Kidney (tissue), 14 donors: ENCODE measurements around the gene TDRD12. TPM values are rescaled to one million over a fixed set of nuclear protein-coding genes. Genes with fewer than 3 reads are reported as not detected.
"Not testable (repeated sequence)": the region's sequence is repeated elsewhere in the genome, so short reads cannot be mapped to it uniquely, and the experiment has no call there.

ENCODE experiments used
- DNase-seq, 5 donors: peaks; one replicate each; pipeline ENCODE4 v3.0.0-alpha.2; 2013 to 2020
- FAIRE-seq: peaks from 2 replicates; lab custom pipeline; 2012; peaks lifted over from hg19 to GRCh38; lab: Jason Lieb, UNC
- H3K27ac ChIP-seq, 2 donors: one replicate each; pipeline ENCODE4 v1.7.0; 2013; ENCODE audit warnings: low read depth in 2 of 2, low read length in 2 of 2, inconsistent platforms in 1 of 2
- H3K27me3 ChIP-seq: one replicate; pipeline ENCODE4 v1.7.1; 2013; ENCODE audit warnings: low read length, inconsistent platforms; ENCODE audit not compliant: control insufficient read depth, insufficient read depth
- H3K36me3 ChIP-seq, 3 donors: one replicate each; pipeline versions ENCODE4 v1.7.0 to v1.7.1; 2013; ENCODE audit warnings: low read length in 3 of 3, control low read depth in 1 of 3, inconsistent platforms in 1 of 3; ENCODE audit not compliant: insufficient read depth in 3 of 3, control insufficient read depth in 2 of 3
- H3K4me1 ChIP-seq, 3 donors: one replicate each; pipeline versions ENCODE4 v1.7.0 to v1.7.1; 2013; ENCODE audit warnings: low read length in 3 of 3, inconsistent platforms in 1 of 3, low read depth in 1 of 3; ENCODE audit not compliant: control insufficient read depth in 2 of 3, insufficient read depth in 2 of 3
- H3K4me3 ChIP-seq, 3 donors: one replicate each; pipeline versions ENCODE4 v1.7.0 to v1.8.1; 2013; ENCODE audit warnings: low read length in 3 of 3, control low read depth in 1 of 3, inconsistent platforms in 1 of 3
- H3K9ac ChIP-seq, 3 donors: one replicate each; pipeline versions ENCODE4 v1.7.0 to v1.7.1; 2013; ENCODE audit warnings: low read length in 3 of 3, control low read depth in 1 of 3, inconsistent platforms in 1 of 3
- H3K9me3 ChIP-seq, 3 donors: one replicate each; pipeline versions ENCODE4 v1.7.0 to v1.7.1; 2013; ENCODE audit warnings: low read length in 3 of 3, control low read depth in 1 of 3, inconsistent platforms in 1 of 3; ENCODE audit not compliant: control insufficient read depth in 2 of 3, insufficient read depth in 1 of 3
- CTCF ChIP-seq: IDR thresholded peaks from 3 replicates; pipeline ENCODE4 v1.5.1; 2012; ENCODE audit warnings: mild to moderate bottlenecking, moderate library complexity, borderline replicate concordance; ENCODE audit not compliant: insufficient read depth; ENCODE audit errors: extremely low read depth
- intact Hi-C: fragments of 100-400 bp; cut with DNase I; formaldehyde crosslinking; loops from one replicate; pipeline ENCODE4 v1.11.1; 2022
- polyA plus RNA-seq: library from polyadenylated mRNA; stranded (reverse); fragments of 350-450 nt; fragmentation: Illumina TruSeq; extraction: RNeasy Lipid Tissue Mini Kit (QIAGEN cat#74804); gene quantifications from one replicate; pipeline ENCODE4 v1.2.3, GENCODE V29; 2014; ENCODE audit warnings: low read depth, low replicate concordance; ENCODE audit not compliant: insufficient read depth
- total RNA-seq: library from RNA; stranded (reverse); fragmentation: NEBNext Ultra II Directional; extraction: Animal tissue kit (Norgen Biotek cat#: 25700); gene quantifications from one replicate; pipeline ENCODE4 v1.2.1, GENCODE V29; 2021
- donor health status: control.
- donor health status: control.
- donor health status: control.
- donor health status: control.
- donor health status: control.
- donor health status: DM: yes; HTN: yes; CAD: no.
- donor health status: Normal renal cell carcinoma (clear cell type).

The TDRD12 gene
- total and polyA plus RNA-seq, 2 donors from 2014 or later, result 0.38 TPM; not detected in 1

GRCh38 chr19:32866564-32867265 lies 147.1 kb downstream of the TDRD12 start:
- FAIRE-seq, result no peak
- DNase-seq, result no peak
- H3K4me3 ChIP-seq, result peak overlapping the region in 1 of 3 donors; percentile 53
- H3K27me3 ChIP-seq, result no peaks in the 10 kb centered on the region
- no peak overlapping the region for H3K9ac ChIP-seq
- peaks cover 0 to 8% (median 0%) of the 10 kb centered on the region in 3 donors for H3K4me1 ChIP-seq
- TF ChIP-seq CTCF, result no peak
- H3K9me3 ChIP-seq, result no peaks in the 10 kb centered on the region
- intact Hi-C loops, result no loop called here
- H3K27ac ChIP-seq, result no peak overlapping the region
- H3K36me3 ChIP-seq, result no peaks in the 10 kb centered on the region

- H3K9ac ChIP-seq, intact Hi-C loops, H3K27me3 ChIP-seq, FAIRE-seq, H3K4me1 ChIP-seq, DNase-seq, H3K27ac ChIP-seq, H3K9me3 ChIP-seq, H3K36me3 ChIP-seq: not testable (repeated sequence)
- peak overlapping the region in 1 of 3 donors; percentile 53 for H3K4me3 ChIP-seq
Observed at GRCh38 chr19:32867436-32867835, 147.9 kb downstream of the TDRD12 start.

GRCh38 chr19:32868206-32868950 lies 148.8 kb downstream of the TDRD12 start:
- Histone ChIP-seq H3K9ac (no peak overlapping the region), H3K27me3 (no peaks in the 10 kb centered on the region), H3K9me3 (no peaks in the 10 kb centered on the region), H3K4me1 (peaks cover 0 to 8% (median 0%) of the 10 kb centered on the region in 3 donors), H3K36me3 (no peaks in the 10 kb centered on the region), H3K4me3 (peak overlapping the region in 1 of 3 donors; percentile 67), H3K27ac (peak overlapping the region; percentile 0 to 32)
- FAIRE-seq (no peak), DNase-seq (peak in 3 of 5 donors; percentile 19 to 41 (median 37))
- no peak for TF ChIP-seq CTCF
- intact Hi-C loops, result no loop called here

GRCh38 chr19:32869369-32869965 lies 149.9 kb downstream of the TDRD12 start, which contains the start of gene SLC7A9:
Gene SLC7A9, minus strand, starts transcription at chr19:32869767. Its CDS starts 1,233 bp downstream, at chr19:32868534.
- FAIRE-seq, result no peak
- Histone ChIP-seq H3K4me3 (peak within 1 kb of the TSS in 1 of 3 donors; percentile 67), H3K27ac (peak within 1 kb of the TSS; percentile 78 to 79), H3K9ac (peak within 1 kb of the TSS in 1 of 3 donors; percentile 58), H3K4me1 (peaks cover 0 to 8% (median 0%) of the 10 kb centered on the region in 3 donors), H3K27me3 (no peaks in the 10 kb centered on the region), H3K36me3 (no peaks in the 10 kb centered on the region), H3K9me3 (no peaks in the 10 kb centered on the region)
- intact Hi-C loops, result no loop called here
- peak in 2 of 5 donors; percentile 8 to 19 for DNase-seq
- no peak for TF ChIP-seq CTCF
